ENCODE results near the gene DEDD.
A peak's percentile ranks its signal among the peaks of the same experiment; 100 is the strongest.

DEDD gene

GRCh38 chr1:161159913-161160243, 27.4 kb upstream of the DEDD start:
- H3K27me3 ChIP-seq (ENCODE audit: control insufficient read depth, insufficient read depth, low read length) = no peaks in the 10 kb centered on the region
- peaks cover 6% of the 10 kb centered on the region for H3K36me3 ChIP-seq (ENCODE audit: control insufficient read depth, insufficient read depth, low read length)
- H3K4me1 ChIP-seq (ENCODE audit: control insufficient read depth, insufficient read depth, low read length) = peaks cover 10% of the 10 kb centered on the region
- H3K9ac ChIP-seq (ENCODE audit: low read length) = peak overlapping the region; percentile 85
- peak overlapping the region; percentile 85 for H3K27ac ChIP-seq (ENCODE audit: low read depth, low read length)
- H3K4me3 ChIP-seq (ENCODE audit: low read length) = peak overlapping the region; percentile 92

GRCh38 chr1:161159087-161159912, 26.8 kb upstream of the DEDD start, which contains the start of gene USP21:
TSS of gene USP21 (plus strand) at chr1:161159500. CDS start at chr1:161160641, 1,141 bp downstream.
- peak within 1 kb of the TSS; percentile 85 for H3K27ac ChIP-seq (ENCODE audit: low read depth, low read length)
- H3K36me3 ChIP-seq (ENCODE audit: control insufficient read depth, insufficient read depth, low read length) = peaks cover 6% of the 10 kb centered on the region
- no peaks in the 10 kb centered on the region for H3K27me3 ChIP-seq (ENCODE audit: control insufficient read depth, insufficient read depth, low read length)
- H3K4me1 ChIP-seq (ENCODE audit: control insufficient read depth, insufficient read depth, low read length) = peaks cover 10% of the 10 kb centered on the region
- H3K4me3 ChIP-seq (ENCODE audit: low read length) = peak within 1 kb of the TSS; percentile 92
- peak within 1 kb of the TSS; percentile 85 for H3K9ac ChIP-seq (ENCODE audit: low read length)

GRCh38 chr1:161158316-161159010, 26.0 kb upstream of the DEDD start:
- peak overlapping the region; percentile 92 for H3K4me3 ChIP-seq (ENCODE audit: low read length)
- H3K36me3 ChIP-seq (ENCODE audit: control insufficient read depth, insufficient read depth, low read length) = peaks cover 6% of the 10 kb centered on the region
- H3K27me3 ChIP-seq (ENCODE audit: control insufficient read depth, insufficient read depth, low read length) = no peaks in the 10 kb centered on the region
- H3K27ac ChIP-seq (ENCODE audit: low read depth, low read length) = peak overlapping the region; percentile 85
- H3K9ac ChIP-seq (ENCODE audit: low read length) = peak overlapping the region; percentile 61
- H3K4me1 ChIP-seq (ENCODE audit: control insufficient read depth, insufficient read depth, low read length) = peaks cover 10% of the 10 kb centered on the region

- H3K36me3 ChIP-seq (ENCODE audit: control insufficient read depth, insufficient read depth, low read length) = peaks cover 5% of the 10 kb centered on the region
- no peak overlapping the region for H3K9ac ChIP-seq (ENCODE audit: low read length)
- no peaks in the 10 kb centered on the region for H3K27me3 ChIP-seq (ENCODE audit: control insufficient read depth, insufficient read depth, low read length)
- peaks cover 10% of the 10 kb centered on the region for H3K4me1 ChIP-seq (ENCODE audit: control insufficient read depth, insufficient read depth, low read length)
- H3K4me3 ChIP-seq (ENCODE audit: low read length) = no peak overlapping the region
- no peak overlapping the region for H3K27ac ChIP-seq (ENCODE audit: low read depth, low read length)
Observed at GRCh38 chr1:161157867-161158266, 25.4 kb upstream of the DEDD start.

GRCh38 chr1:161153682-161154337, 21.3 kb upstream of the DEDD start, which contains the start of gene UFC1:
TSS of gene UFC1 (plus strand) at chr1:161153978. CDS start at chr1:161153998, 20 bp downstream.
- peaks cover 2% of the 10 kb centered on the region for H3K4me1 ChIP-seq (ENCODE audit: control insufficient read depth, insufficient read depth, low read length)
- no peaks in the 10 kb centered on the region for H3K27me3 ChIP-seq (ENCODE audit: control insufficient read depth, insufficient read depth, low read length)
- H3K27ac ChIP-seq (ENCODE audit: low read depth, low read length) = peak within 1 kb of the TSS; percentile 94
- peak within 1 kb of the TSS; percentile 87 for H3K9ac ChIP-seq (ENCODE audit: low read length)
- H3K36me3 ChIP-seq (ENCODE audit: control insufficient read depth, insufficient read depth, low read length) = no peaks in the 10 kb centered on the region
- H3K4me3 ChIP-seq (ENCODE audit: low read length) = peak within 1 kb of the TSS; percentile 93

- H3K27ac ChIP-seq (ENCODE audit: low read depth, low read length) = peak overlapping the region; percentile 9
- no peaks in the 10 kb centered on the region for H3K27me3 ChIP-seq (ENCODE audit: control insufficient read depth, insufficient read depth, low read length)
- H3K4me3 ChIP-seq (ENCODE audit: low read length) = peak overlapping the region; percentile 93
- no peaks in the 10 kb centered on the region for H3K4me1 ChIP-seq (ENCODE audit: control insufficient read depth, insufficient read depth, low read length)
- H3K9ac ChIP-seq (ENCODE audit: low read length) = no peak overlapping the region
- no peaks in the 10 kb centered on the region for H3K36me3 ChIP-seq (ENCODE audit: control insufficient read depth, insufficient read depth, low read length)
Observed at GRCh38 chr1:161153176-161153575, 20.7 kb upstream of the DEDD start.

- no peaks in the 10 kb centered on the region for H3K27me3 ChIP-seq (ENCODE audit: control insufficient read depth, insufficient read depth, low read length)
- no peak overlapping the region for H3K27ac ChIP-seq (ENCODE audit: low read depth, low read length)
- no peaks in the 10 kb centered on the region for H3K4me1 ChIP-seq (ENCODE audit: control insufficient read depth, insufficient read depth, low read length)
- no peak overlapping the region for H3K9ac ChIP-seq (ENCODE audit: low read length)
- no peaks in the 10 kb centered on the region for H3K36me3 ChIP-seq (ENCODE audit: control insufficient read depth, insufficient read depth, low read length)
- H3K4me3 ChIP-seq (ENCODE audit: low read length) = no peak overlapping the region
Observed at GRCh38 chr1:161145832-161146231, 13.4 kb upstream of the DEDD start.

GRCh38 chr1:161140755-161141400, 8.4 kb upstream of the DEDD start:
- Histone ChIP-seq H3K27ac (ENCODE audit: low read depth, low read length) (no peak overlapping the region), H3K4me3 (ENCODE audit: low read length) (no peak overlapping the region), H3K36me3 (ENCODE audit: control insufficient read depth, insufficient read depth, low read length) (no peaks in the 10 kb centered on the region), H3K4me1 (ENCODE audit: control insufficient read depth, insufficient read depth, low read length) (no peaks in the 10 kb centered on the region), H3K27me3 (ENCODE audit: control insufficient read depth, insufficient read depth, low read length) (no peaks in the 10 kb centered on the region), H3K9ac (ENCODE audit: low read length) (no peak overlapping the region)

GRCh38 chr1:161139766-161140165, 7.3 kb upstream of the DEDD start:
- Histone ChIP-seq H3K4me3 (ENCODE audit: low read length) (no peak overlapping the region), H3K27me3 (ENCODE audit: control insufficient read depth, insufficient read depth, low read length) (no peaks in the 10 kb centered on the region), H3K27ac (ENCODE audit: low read depth, low read length) (no peak overlapping the region), H3K4me1 (ENCODE audit: control insufficient read depth, insufficient read depth, low read length) (no peaks in the 10 kb centered on the region), H3K9ac (ENCODE audit: low read length) (no peak overlapping the region), H3K36me3 (ENCODE audit: control insufficient read depth, insufficient read depth, low read length) (no peaks in the 10 kb centered on the region)

- H3K36me3 ChIP-seq (ENCODE audit: control insufficient read depth, insufficient read depth, low read length) = no peaks in the 10 kb centered on the region
Observed at GRCh38 chr1:161138431-161138830, 6.0 kb upstream of the DEDD start.

GRCh38 chr1:161137881-161138280, 5.4 kb upstream of the DEDD start:
- no peaks in the 10 kb centered on the region for H3K27me3 ChIP-seq (ENCODE audit: control insufficient read depth, insufficient read depth, low read length)

More at GRCh38 chr1:161138431-161138830, 6.0 kb upstream of the DEDD start:
- no peak overlapping the region for H3K9ac ChIP-seq (ENCODE audit: low read length)
- H3K27me3 ChIP-seq (ENCODE audit: control insufficient read depth, insufficient read depth, low read length) = no peaks in the 10 kb centered on the region
- no peak overlapping the region for H3K4me3 ChIP-seq (ENCODE audit: low read length)
- H3K4me1 ChIP-seq (ENCODE audit: control insufficient read depth, insufficient read depth, low read length) = peaks cover 3% of the 10 kb centered on the region
- no peak overlapping the region for H3K27ac ChIP-seq (ENCODE audit: low read depth, low read length)

GRCh38 chr1:161133220-161133740, 813 bp upstream of the DEDD start:
- H3K4me1 ChIP-seq (ENCODE audit: control insufficient read depth, insufficient read depth, low read length) = peaks cover 4% of the 10 kb centered on the region
- peak overlapping the region; percentile 93 for H3K27ac ChIP-seq (ENCODE audit: low read depth, low read length)
- H3K4me3 ChIP-seq (ENCODE audit: low read length) = peak overlapping the region; percentile 98
- no peaks in the 10 kb centered on the region for H3K27me3 ChIP-seq (ENCODE audit: control insufficient read depth, insufficient read depth, low read length)
- H3K36me3 ChIP-seq (ENCODE audit: control insufficient read depth, insufficient read depth, low read length) = peaks cover 3% of the 10 kb centered on the region
- peak overlapping the region; percentile 67 for H3K9ac ChIP-seq (ENCODE audit: low read length)

More at GRCh38 chr1:161137881-161138280, 5.4 kb upstream of the DEDD start:
- Histone ChIP-seq H3K27ac (ENCODE audit: low read depth, low read length) (no peak overlapping the region), H3K4me1 (ENCODE audit: control insufficient read depth, insufficient read depth, low read length) (peaks cover 4% of the 10 kb centered on the region), H3K9ac (ENCODE audit: low read length) (no peak overlapping the region), H3K36me3 (ENCODE audit: control insufficient read depth, insufficient read depth, low read length) (no peaks in the 10 kb centered on the region), H3K4me3 (ENCODE audit: low read length) (no peak overlapping the region)

All from rectal smooth muscle tissue (tissue), 1 donor.